ENCODE measurements around the gene P2RX2.

Gene P2RX2

DNA sequence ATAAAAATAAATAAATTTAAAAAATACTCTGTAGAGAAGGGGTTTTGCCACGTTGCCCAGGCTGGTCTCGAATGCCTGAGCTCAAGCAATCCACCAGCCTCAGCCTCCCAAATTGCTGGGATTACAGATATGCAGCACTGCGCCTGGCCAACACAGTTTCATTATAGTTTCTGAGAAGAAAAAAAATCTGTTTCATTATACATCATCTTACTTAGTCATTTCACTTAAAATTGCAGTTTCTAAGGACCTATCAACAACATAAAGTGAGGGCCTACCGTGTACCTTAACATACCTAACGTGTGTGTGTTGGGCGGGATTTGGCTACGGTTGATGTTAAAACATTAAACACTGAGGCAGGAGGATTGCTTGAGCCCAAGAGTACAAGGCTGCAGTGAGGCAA, 28.3 kb downstream of the P2RX2 start:
- TF ChIP-seq, protein P1, sequence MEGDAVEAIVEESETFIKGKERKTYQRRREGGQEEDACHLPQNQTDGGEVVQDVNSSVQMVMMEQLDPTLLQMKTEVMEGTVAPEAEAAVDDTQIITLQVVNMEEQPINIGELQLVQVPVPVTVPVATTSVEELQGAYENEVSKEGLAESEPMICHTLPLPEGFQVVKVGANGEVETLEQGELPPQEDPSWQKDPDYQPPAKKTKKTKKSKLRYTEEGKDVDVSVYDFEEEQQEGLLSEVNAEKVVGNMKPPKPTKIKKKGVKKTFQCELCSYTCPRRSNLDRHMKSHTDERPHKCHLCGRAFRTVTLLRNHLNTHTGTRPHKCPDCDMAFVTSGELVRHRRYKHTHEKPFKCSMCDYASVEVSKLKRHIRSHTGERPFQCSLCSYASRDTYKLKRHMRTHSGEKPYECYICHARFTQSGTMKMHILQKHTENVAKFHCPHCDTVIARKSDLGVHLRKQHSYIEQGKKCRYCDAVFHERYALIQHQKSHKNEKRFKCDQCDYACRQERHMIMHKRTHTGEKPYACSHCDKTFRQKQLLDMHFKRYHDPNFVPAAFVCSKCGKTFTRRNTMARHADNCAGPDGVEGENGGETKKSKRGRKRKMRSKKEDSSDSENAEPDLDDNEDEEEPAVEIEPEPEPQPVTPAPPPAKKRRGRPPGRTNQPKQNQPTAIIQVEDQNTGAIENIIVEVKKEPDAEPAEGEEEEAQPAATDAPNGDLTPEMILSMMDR (IDR thresholded peaks at IDR 0.05; ENCODE audit: low read depth, low read length, missing control alignments): no peak
- no peak overlapping the region for H3K4me3 ChIP-seq (ENCODE audit: low read depth, low read length)
- DNase-seq (ENCODE audit: low read depth): no peak

DNA sequence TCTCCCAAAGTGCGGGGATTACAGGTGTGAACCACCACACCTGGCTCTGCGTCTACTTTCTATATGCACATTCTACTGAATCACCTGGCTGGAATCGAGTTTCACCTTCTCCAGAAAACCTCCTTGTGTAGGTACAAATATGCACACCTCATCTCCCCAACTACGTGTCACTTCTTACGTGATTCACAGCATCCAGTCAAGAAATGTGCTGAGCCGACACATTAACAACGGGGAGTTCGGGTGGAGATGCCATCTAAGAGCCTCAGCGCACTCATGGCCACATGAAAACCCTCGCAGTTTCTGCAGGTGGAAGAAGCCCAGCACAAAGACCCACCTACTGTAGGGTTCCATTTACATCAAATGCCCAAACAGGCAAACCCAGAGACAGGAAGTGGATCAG, 29.3 kb downstream of the P2RX2 start:
- DNase-seq (ENCODE audit: low read depth): no peak
- no peak overlapping the region for H3K4me3 ChIP-seq (ENCODE audit: low read depth, low read length)
- TF ChIP-seq, protein P1 (IDR thresholded peaks at IDR 0.05; ENCODE audit: low read depth, low read length, missing control alignments): no peak

DNA sequence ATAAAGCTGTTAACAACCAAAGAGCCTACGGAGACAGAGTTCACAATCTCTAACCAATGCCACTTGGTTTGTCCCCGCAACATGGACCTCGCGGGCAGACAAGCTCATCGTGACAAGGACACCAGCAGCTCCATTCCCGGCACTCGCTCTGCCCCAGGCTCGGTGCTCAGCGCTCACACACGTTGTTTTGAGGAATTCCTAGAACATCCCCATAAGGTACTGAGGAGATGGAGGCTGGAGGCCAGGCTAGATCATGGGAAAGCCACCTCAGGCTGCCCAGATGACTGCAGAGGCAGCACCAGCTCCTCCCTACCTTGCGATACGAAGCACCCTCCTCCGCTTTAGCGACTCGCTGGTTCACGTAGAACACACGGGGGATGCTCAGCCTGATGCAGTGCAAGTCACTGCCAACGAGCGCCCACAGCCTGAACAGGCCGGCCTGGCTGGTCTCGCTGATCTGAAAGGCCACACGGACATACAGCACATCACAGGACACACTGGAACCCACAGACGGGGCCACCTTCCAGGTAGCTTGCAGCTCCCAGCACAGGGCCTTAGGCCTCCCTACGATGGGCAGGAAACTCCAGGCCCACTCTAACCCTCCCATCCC, 30.1 kb downstream of the P2RX2 start:
- no peak overlapping the region for H3K4me3 ChIP-seq (ENCODE audit: low read depth, low read length)
- TF ChIP-seq, protein P1 (IDR thresholded peaks at IDR 0.05; ENCODE audit: low read depth, low read length, missing control alignments): no peak

DNA sequence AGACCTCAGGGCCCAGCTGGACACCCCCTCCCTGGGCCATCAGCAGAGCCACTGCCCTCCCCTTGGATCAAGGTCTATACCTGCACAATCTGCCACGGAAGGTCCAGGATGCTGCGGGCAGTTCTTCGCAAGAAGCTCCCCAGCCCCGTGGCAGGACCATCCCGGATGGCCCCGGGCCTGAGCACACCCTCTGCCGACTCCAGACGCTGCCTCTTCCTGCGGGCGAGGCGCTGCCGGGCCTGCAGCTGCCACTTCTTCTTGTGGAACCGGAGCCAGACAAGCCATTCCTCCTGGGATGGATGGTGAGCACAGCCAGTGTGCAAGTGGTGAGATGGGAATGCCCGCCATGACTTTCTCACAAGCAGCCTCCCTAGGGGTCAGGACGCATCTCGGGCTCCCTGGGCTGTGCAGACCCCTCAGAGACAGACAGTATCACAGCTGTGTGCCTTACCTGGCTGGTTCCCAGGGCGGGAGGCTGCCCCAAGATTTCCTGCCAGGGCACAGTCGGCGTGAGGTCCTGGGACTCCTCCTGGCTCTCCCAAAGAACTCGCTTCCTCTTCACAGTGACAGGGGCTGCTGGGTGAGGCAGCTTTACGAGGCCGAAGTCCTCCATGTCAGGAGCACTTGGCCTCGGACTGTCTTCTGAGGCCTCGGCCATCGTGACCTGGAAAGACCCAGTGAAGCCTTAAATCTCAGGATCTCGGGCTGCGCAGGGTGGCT, 30.8 kb downstream of the P2RX2 start:
- TF ChIP-seq, protein P1 (IDR thresholded peaks at IDR 0.05; ENCODE audit: low read depth, low read length, missing control alignments): no peak
- no peak overlapping the region for H3K4me3 ChIP-seq (ENCODE audit: low read depth, low read length)
- no peak for DNase-seq (ENCODE audit: low read depth)

More for the DNA sequence above, 30.1 kb downstream of the P2RX2 start:
- no peak for DNase-seq (ENCODE audit: low read depth)

DNA sequence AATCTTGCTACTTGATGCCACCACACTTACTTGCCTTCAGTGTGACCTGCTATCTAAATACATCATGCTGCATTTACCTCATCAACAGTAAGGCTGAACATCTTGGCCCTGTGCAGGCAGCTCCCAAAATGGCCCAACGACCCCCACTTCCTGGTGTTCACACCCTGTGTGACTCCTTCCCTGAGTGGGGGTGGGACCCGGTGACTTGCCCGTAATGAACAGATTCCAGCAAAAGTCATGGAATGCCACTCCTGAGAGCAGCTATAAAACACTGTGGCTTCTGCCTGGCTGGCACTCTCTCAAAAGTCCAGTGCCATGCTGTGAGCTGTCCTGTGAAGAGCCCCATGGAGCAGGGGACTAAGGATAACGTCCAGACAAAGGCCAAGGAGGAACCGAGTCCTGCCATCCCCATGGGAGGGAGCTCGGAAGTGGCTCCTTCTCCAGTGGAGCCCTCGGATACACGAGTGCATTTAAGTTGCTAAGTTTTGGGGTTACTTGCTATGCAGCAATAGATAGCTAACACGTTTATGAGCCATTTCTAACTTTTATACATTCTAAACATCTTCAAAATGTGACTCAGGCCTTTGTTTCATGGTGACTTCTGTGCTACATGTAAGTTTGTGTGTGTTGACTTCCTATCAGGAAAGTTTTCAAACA, 33.0 kb downstream of the P2RX2 start:
- DNase-seq (ENCODE audit: low read depth): no peak
- TF ChIP-seq, protein P1 (IDR thresholded peaks at IDR 0.05; ENCODE audit: low read depth, low read length, missing control alignments): no peak
- no peak overlapping the region for H3K4me3 ChIP-seq (ENCODE audit: low read depth, low read length)

DNA sequence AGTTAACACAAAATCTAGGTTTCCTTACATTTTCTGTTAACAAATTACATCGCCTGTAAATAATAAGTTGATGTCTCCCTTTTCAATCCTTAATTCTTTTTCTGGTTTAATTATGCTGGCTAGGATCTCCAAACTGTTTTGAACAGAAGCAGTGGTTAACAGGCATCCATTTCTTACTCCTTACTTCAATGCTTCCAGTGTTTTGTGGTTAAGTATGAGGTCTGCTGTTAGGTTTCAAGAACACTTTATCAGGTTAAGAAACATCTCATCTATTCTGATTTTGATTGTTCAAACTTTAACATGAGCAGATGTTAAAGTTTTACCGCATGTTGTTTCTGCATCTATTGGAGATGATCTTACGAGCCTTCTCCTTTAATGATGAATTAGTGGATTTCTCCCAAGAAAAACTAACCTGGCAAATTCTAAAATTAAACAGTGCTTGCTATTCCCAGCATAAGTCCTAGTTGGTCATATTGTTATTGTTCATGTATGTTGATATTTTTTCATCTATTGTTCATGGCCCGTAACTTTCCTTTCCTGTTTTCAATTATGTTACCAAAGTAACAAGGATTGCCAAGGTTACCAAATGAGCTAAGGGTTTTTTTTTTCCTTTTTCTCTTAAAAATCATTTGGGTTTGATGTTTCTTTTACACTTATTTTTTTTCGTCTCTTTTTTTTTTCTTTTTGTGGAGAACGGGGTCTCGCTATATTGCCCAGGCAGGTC, 35.2 kb downstream of the P2RX2 start:
- DNase-seq (ENCODE audit: low read depth): no peak
- no peak overlapping the region for H3K4me3 ChIP-seq (ENCODE audit: low read depth, low read length)
- TF ChIP-seq, protein P1 (IDR thresholded peaks at IDR 0.05; ENCODE audit: low read depth, low read length, missing control alignments): no peak
